Thymus (tissue), 11 donors: ENCODE measurements around the gene FRMPD4. TPM values are rescaled to one million over a fixed set of nuclear protein-coding genes. Genes with fewer than 3 reads are reported as not detected.

Source experiments
- DNase-seq, 9 donors: peaks; one replicate each; pipeline ENCODE4 v3.0.0-alpha.2; 2013; ENCODE audit warnings: low spot score in 9 of 9, low read depth in 6 of 9, missing footprints in 1 of 9
- H3K27ac ChIP-seq, 2 donors: one replicate each; pipeline ENCODE4 v1.5.1; 2013; ENCODE audit warnings: control low read depth in 1 of 2, low read depth in 1 of 2, low read length in 1 of 2, mild to moderate bottlenecking in 1 of 2, moderate library complexity in 1 of 2
- H3K27me3 ChIP-seq, 2 donors: one replicate each; pipeline ENCODE4 v1.5.1; 2013; ENCODE audit warnings: low read length in 1 of 2; ENCODE audit not compliant: control insufficient read depth in 2 of 2, insufficient read depth in 1 of 2
- H3K36me3 ChIP-seq, 2 donors: one replicate each; pipeline ENCODE4 v1.5.1; 2013; ENCODE audit warnings: low read length in 1 of 2, mild to moderate bottlenecking in 1 of 2, moderate library complexity in 1 of 2; ENCODE audit not compliant: control insufficient read depth in 2 of 2, insufficient read depth in 2 of 2
- H3K4me1 ChIP-seq, 2 donors: one replicate each; pipeline ENCODE4 v1.5.1; 2013; ENCODE audit warnings: low read length in 2 of 2; ENCODE audit not compliant: control insufficient read depth in 2 of 2, insufficient read depth in 2 of 2
- H3K4me3 ChIP-seq, 2 donors: one replicate each; pipeline ENCODE4 v1.5.1; 2013; ENCODE audit warnings: low read length in 2 of 2, control low read depth in 1 of 2, mild to moderate bottlenecking in 1 of 2
- H3K9me3 ChIP-seq, 2 donors: one replicate each; pipeline ENCODE4 v1.5.1; 2013; ENCODE audit warnings: low read length in 1 of 2, mild to moderate bottlenecking in 1 of 2; ENCODE audit not compliant: control insufficient read depth in 2 of 2, insufficient read depth in 1 of 2
- WGBS: extraction: QIAGEN DNeasy Blood & Tissue Kit; methylation state at CpG from one replicate; pipeline ENCODE4 v1.1.7; 2013; 5-methylcytosine and 5-hydroxymethylcytosine counted together
- polyA plus RNA-seq: library from polyadenylated mRNA; stranded (reverse); fragments of 200-250 nt; gene quantifications from one replicate; pipeline ENCODE4 v1.2.3, GENCODE V29; 2013
- total RNA-seq: library from RNA; stranded (reverse); fragments of 120-200 nt; gene quantifications from one replicate; pipeline ENCODE4 v1.2.4, GENCODE V29; 2013
- donor health status: healthy.

The FRMPD4 gene
- total and polyA plus RNA-seq, 2 donors: 0.05 TPM

GRCh38 chrX:12741416-12741815, 603.1 kb downstream of the FRMPD4 start:
- WGBS: 93% methylated on average over 6 of the region's 6 CpGs
- Histone ChIP-seq H3K27me3 (no peaks in the 10 kb centered on the region), H3K36me3 (no peaks in the 10 kb centered on the region), H3K4me1 (no peaks in the 10 kb centered on the region), H3K4me3 (no peak overlapping the region), H3K9me3 (no peaks in the 10 kb centered on the region), H3K27ac (no peak overlapping the region)
- no peak for DNase-seq

GRCh38 chrX:12747433-12747832, 609.2 kb downstream of the FRMPD4 start:
- H3K4me3 ChIP-seq: no peak overlapping the region
- no peak for DNase-seq
- 94% methylated on average over 1 of the region's 1 CpG for WGBS
- H3K36me3 ChIP-seq: no peaks in the 10 kb centered on the region
- H3K9me3 ChIP-seq: no peaks in the 10 kb centered on the region
- no peaks in the 10 kb centered on the region for H3K4me1 ChIP-seq
- H3K27me3 ChIP-seq: no peaks in the 10 kb centered on the region
- no peak overlapping the region for H3K27ac ChIP-seq

- Histone ChIP-seq H3K4me1 (no peaks in the 10 kb centered on the region), H3K27ac (no peak overlapping the region), H3K36me3 (no peaks in the 10 kb centered on the region), H3K9me3 (no peaks in the 10 kb centered on the region), H3K27me3 (no peaks in the 10 kb centered on the region), H3K4me3 (no peak overlapping the region)
- DNase-seq: no peak
- WGBS: 93% methylated on average over 1 of the region's 1 CpG
Measured at GRCh38 chrX:12751887-12752286, 613.6 kb downstream of the FRMPD4 start.

GRCh38 chrX:12753366-12753765, 615.1 kb downstream of the FRMPD4 start:
- DNase-seq: no peak
- Histone ChIP-seq H3K4me1 (no peaks in the 10 kb centered on the region), H3K4me3 (no peak overlapping the region), H3K27ac (no peak overlapping the region), H3K27me3 (no peaks in the 10 kb centered on the region), H3K36me3 (no peaks in the 10 kb centered on the region), H3K9me3 (no peaks in the 10 kb centered on the region)
- WGBS: 91% methylated on average over 2 of the region's 2 CpGs

- no peak overlapping the region for H3K4me3 ChIP-seq
- no peaks in the 10 kb centered on the region for H3K4me1 ChIP-seq
- no peaks in the 10 kb centered on the region for H3K9me3 ChIP-seq
- no peak for DNase-seq
- H3K27me3 ChIP-seq: no peaks in the 10 kb centered on the region
- WGBS: 88% methylated on average over 3 of the region's 3 CpGs
- H3K36me3 ChIP-seq: no peaks in the 10 kb centered on the region
- H3K27ac ChIP-seq: no peak overlapping the region
Measured at GRCh38 chrX:12758291-12758690, 620.0 kb downstream of the FRMPD4 start.

- no peak for DNase-seq
- Histone ChIP-seq H3K4me3 (no peak overlapping the region), H3K36me3 (no peaks in the 10 kb centered on the region), H3K27ac (no peak overlapping the region), H3K9me3 (no peaks in the 10 kb centered on the region), H3K27me3 (peaks cover 0 to 6% of the 10 kb centered on the region in 2 donors), H3K4me1 (no peaks in the 10 kb centered on the region)
- 92% methylated on average over 2 of the region's 2 CpGs for WGBS
Measured at GRCh38 chrX:12767856-12768255, 629.6 kb downstream of the FRMPD4 start.

- WGBS: 97% methylated on average over 4 of the region's 4 CpGs
- H3K4me3 ChIP-seq: no peak overlapping the region
Measured at GRCh38 chrX:12768491-12768890, 630.2 kb downstream of the FRMPD4 start.

GRCh38 chrX:12770440-12770839, 632.2 kb downstream of the FRMPD4 start:
- H3K4me1 ChIP-seq: no peaks in the 10 kb centered on the region
- DNase-seq: peak in 3 of 9 donors; percentile 18 to 50 (median 19)
- H3K27me3 ChIP-seq: peaks cover 0 to 6% of the 10 kb centered on the region in 2 donors
- H3K36me3 ChIP-seq: no peaks in the 10 kb centered on the region
- no peaks in the 10 kb centered on the region for H3K9me3 ChIP-seq
- 45% methylated on average over 5 of the region's 5 CpGs for WGBS
- H3K4me3 ChIP-seq: no peak overlapping the region
- no peak overlapping the region for H3K27ac ChIP-seq

More at GRCh38 chrX:12768491-12768890, 630.2 kb downstream of the FRMPD4 start:
- H3K4me1 ChIP-seq: no peaks in the 10 kb centered on the region
- no peak overlapping the region for H3K27ac ChIP-seq
- DNase-seq: no peak
- H3K9me3 ChIP-seq: no peaks in the 10 kb centered on the region
- no peaks in the 10 kb centered on the region for H3K36me3 ChIP-seq
- H3K27me3 ChIP-seq: peaks cover 0 to 6% of the 10 kb centered on the region in 2 donors

- WGBS: 29% methylated on average over 22 of the region's 22 CpGs
- Histone ChIP-seq H3K27ac (no peak overlapping the region), H3K36me3 (no peaks in the 10 kb centered on the region), H3K27me3 (peaks cover 0 to 6% of the 10 kb centered on the region in 2 donors), H3K4me3 (no peak overlapping the region), H3K9me3 (no peaks in the 10 kb centered on the region), H3K4me1 (no peaks in the 10 kb centered on the region)
- peak; percentile 30 to 85 (median 55) for DNase-seq
Measured at GRCh38 chrX:12771445-12772069, 633.3 kb downstream of the FRMPD4 start.
